Cardiac fibroblast (primary cell): Measurements from ENCODE around the gene RBMS1.

Experiments
- DNase-seq, 2 donors: peaks; one replicate each; pipeline versions ENCODE4 v3.0.0 to v3.0.0-alpha.2; 2010; ENCODE audit warnings: low read depth in 2 of 2
- H3K4me3 ChIP-seq, 2 donors: replicated peaks in 1 of 2; 1 replicate in 1 of 2; 2 replicates in 1 of 2; pipeline ENCODE4 v1.5.1; 2011; ENCODE audit warnings: low read depth in 2 of 2, low read length in 2 of 2, mild to moderate bottlenecking in 2 of 2, moderate library complexity in 1 of 2
- TF ChIP-seq, protein P1 (sequence below): IDR thresholded peaks from one replicate; pipeline ENCODE4 v1.5.1; 2011; ENCODE audit warnings: low read depth, mild to moderate bottlenecking, low read length, inconsistent platforms

Gene RBMS1

DNA sequence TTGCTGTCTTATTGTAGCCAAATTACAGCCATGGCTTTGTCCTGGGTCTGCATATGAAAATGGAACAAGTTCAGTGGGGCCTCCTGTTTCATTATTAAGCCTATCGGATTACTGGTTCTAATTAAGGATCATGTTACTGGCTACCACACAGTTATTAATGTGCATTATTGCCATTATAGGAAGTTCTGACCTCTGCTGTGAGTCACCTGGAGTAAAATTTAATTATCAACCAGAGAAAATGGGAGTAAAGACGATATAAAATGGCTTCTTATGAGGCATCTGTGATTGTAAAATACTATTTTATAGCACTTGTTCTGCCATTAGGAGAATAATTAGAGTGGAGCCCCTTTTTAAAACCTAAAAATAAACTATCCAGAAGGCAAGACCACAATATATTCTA, 150.2 kb downstream of the RBMS1 start:
- H3K4me3 ChIP-seq: no peak overlapping the region
- TF ChIP-seq, protein P1, sequence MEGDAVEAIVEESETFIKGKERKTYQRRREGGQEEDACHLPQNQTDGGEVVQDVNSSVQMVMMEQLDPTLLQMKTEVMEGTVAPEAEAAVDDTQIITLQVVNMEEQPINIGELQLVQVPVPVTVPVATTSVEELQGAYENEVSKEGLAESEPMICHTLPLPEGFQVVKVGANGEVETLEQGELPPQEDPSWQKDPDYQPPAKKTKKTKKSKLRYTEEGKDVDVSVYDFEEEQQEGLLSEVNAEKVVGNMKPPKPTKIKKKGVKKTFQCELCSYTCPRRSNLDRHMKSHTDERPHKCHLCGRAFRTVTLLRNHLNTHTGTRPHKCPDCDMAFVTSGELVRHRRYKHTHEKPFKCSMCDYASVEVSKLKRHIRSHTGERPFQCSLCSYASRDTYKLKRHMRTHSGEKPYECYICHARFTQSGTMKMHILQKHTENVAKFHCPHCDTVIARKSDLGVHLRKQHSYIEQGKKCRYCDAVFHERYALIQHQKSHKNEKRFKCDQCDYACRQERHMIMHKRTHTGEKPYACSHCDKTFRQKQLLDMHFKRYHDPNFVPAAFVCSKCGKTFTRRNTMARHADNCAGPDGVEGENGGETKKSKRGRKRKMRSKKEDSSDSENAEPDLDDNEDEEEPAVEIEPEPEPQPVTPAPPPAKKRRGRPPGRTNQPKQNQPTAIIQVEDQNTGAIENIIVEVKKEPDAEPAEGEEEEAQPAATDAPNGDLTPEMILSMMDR: no peak
- no peak for DNase-seq

DNA sequence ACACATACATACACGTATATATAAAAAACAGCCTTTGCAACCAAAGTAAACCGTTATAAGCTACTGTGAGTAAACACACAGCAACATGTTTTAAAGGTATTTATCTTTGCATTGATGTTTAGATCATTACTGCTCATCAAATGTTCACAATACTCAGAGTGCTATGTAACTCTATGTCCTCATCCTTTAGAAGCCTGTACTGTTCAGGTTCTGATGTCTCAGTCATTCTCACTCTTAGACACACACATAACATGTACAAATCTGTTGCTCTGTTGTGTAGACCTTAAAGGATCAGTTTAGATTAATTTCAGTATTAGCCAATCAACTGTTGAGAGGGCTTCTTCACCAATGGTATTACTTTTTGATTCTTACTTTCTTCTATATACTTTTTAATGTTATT, 153.9 kb downstream of the RBMS1 start:
- no peak for DNase-seq
- TF ChIP-seq, protein P1: no peak
- no peak overlapping the region for H3K4me3 ChIP-seq

DNA sequence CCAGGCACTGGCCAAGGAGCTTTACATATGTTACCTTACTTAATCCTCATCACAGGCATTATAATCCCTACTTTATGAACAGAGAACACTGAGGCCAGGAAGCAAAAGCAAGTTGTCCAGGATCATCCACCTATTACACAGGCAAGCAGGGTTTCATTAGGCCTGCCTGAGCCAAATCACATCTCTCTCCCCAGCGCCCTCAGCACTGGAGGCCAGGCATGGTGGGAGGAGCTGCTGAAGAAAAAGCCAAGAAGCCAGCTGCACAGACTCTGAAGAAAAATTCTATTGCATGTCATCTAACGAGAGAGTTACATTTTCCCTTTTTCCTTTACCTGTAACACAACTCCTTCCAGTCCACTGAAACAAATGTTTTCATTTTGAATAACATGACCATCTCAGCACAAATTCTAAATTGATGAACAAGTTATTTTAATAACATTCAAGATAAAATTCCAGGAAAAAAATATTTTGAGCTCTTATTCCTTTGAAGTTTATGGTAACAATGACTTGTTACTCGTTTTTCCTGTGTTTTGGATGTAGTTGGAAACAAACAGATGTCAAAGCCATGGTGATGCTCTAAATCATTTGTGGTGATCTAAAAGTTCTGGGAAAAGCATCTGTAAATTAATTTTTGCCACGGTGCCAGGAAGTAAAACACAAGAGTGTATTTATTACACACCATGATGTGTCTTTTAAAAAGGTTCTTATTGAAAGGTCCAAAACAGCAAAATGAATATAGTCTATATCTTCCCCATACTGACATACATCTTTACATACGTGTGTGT, 154.5 kb downstream of the RBMS1 start:
- no peak overlapping the region for H3K4me3 ChIP-seq
- TF ChIP-seq, protein P1: no peak
- DNase-seq: peak; percentile 45 to 69

DNA sequence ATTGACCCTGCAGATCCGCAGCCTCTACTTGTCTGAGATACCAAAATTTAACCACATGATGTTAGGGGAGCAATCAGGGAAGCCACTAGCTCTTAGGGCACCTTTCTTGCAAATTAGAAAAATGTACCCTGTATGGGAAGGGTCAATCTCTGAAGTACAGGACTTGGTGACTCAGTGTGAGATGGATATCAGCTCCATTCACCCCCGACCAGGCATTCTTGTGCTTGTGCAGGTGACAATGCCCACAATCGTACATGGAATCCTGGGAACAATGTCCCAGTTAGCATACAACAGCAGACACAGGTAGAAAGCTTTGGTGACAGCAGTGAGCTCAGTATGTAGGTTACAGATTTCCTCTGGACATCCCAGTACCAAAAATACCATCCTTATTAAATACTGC, 155.9 kb downstream of the RBMS1 start:
- no peak overlapping the region for H3K4me3 ChIP-seq
- no peak for DNase-seq
- TF ChIP-seq, protein P1: no peak

DNA sequence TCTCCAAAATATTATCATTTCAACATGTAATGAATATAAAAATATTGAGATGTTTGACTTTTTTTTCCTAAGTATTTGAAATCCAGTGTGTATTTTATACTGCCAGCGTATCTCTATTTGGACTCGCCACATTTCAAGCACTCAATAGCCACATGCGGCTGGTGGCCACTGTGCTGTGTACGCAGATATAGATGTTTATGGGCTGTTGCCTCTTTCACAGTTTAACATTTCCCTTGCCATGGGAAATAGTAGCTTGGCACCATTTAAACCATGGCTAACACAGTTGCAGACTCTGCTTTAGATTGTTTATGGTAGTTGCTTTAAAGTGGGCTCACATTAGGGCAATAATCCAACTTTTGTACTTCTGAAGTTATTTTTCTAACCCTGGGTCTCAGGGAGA, 157.0 kb downstream of the RBMS1 start:
- TF ChIP-seq, protein P1: no peak
- DNase-seq: no peak
- H3K4me3 ChIP-seq: no peak overlapping the region

DNA sequence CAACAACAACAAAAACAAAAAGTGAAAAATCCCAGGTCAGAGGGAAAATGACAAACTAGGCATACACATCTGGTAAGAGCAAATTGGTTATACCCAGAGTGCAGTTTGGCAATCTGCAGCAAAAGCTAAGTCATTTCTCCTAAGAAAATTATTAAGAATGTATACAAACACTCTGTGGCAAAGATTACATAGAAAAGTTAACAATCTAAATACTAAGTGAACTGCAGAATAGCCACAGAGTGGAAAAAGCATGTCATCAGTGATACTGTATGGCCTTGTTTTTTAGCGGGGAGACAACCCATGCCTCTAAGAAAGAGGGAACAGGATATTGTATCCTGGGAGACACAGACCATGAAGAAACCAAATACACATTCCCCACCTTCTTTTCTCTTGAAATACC, 157.5 kb downstream of the RBMS1 start:
- TF ChIP-seq, protein P1: no peak
- peak; percentile 34 to 37 for DNase-seq

DNA sequence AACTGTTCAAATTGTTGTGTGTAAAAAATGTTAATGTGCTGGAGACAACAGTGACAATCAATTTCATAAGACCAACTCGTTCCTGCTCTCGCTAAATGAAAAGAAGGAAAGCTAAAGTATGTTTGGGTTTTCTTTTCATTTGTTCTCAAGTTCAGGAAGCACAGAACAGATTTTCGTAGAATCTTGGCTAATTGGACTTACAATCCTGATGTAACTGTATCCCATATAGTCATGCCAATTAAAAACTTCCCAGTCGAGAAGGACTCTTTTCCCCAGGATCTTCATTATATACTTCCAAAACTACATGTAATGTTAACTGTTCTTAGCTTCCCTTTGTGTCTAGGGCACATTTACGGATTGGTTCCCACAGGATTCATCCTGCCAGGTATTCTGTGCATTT, 158.2 kb downstream of the RBMS1 start:
- DNase-seq: no peak
- no peak overlapping the region for H3K4me3 ChIP-seq
- TF ChIP-seq, protein P1: no peak

More for the DNA sequence above, 157.5 kb downstream of the RBMS1 start:
- no peak overlapping the region for H3K4me3 ChIP-seq
